ENCODE results near the gene ESYT1.

DNA sequence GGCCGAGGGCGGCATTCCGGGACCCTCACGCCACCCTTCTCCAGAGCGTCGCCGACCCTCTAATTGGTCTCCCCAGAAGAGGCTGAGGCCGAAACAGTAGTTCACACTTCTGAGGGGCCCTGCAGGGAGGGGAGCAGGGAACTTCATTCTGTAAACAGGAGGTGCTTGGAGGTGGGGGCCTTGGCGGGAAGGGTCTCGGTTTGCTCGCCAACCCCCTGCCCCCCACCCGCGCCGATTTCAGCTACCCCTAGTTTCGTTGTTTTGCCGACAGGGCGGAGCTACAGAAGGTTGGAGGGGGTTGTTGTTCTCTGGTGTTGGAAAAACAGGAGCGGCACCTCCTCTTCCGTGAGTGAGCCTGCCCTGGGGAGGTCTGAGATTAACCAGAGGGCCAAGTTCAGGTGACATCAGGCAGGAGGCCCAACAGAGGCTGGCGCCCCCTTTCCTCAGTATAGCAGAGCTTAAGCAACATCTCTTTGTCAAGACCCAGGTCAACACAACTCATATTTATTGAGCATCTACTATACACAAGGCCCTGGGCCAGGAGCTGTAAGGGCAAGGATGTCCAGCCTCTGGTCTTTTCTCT is 47.4 kb upstream of the ESYT1 start:
- TF ChIP-seq, protein P1, sequence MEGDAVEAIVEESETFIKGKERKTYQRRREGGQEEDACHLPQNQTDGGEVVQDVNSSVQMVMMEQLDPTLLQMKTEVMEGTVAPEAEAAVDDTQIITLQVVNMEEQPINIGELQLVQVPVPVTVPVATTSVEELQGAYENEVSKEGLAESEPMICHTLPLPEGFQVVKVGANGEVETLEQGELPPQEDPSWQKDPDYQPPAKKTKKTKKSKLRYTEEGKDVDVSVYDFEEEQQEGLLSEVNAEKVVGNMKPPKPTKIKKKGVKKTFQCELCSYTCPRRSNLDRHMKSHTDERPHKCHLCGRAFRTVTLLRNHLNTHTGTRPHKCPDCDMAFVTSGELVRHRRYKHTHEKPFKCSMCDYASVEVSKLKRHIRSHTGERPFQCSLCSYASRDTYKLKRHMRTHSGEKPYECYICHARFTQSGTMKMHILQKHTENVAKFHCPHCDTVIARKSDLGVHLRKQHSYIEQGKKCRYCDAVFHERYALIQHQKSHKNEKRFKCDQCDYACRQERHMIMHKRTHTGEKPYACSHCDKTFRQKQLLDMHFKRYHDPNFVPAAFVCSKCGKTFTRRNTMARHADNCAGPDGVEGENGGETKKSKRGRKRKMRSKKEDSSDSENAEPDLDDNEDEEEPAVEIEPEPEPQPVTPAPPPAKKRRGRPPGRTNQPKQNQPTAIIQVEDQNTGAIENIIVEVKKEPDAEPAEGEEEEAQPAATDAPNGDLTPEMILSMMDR (IDR thresholded peaks at IDR 0.05): no peak
- TF ChIP-seq EP300 (IDR thresholded peaks at IDR 0.05): no peak
